HepG2 (cell line): ENCODE data around the gene PDZD7. TPM values are rescaled to one million over a fixed set of nuclear protein-coding genes. Genes with fewer than 3 reads are reported as not detected.

Source experiments
- ARNTL ChIP-seq: sonication (generic); formaldehyde crosslinking; IDR thresholded peaks from 2 replicates; pipeline ENCODE4 v1.4.0; 2020; ENCODE audit warnings: mild to moderate bottlenecking, missing genetic modification reagents
- CCAR2 ChIP-seq: fragments of 200-400 bp; formaldehyde crosslinking; optimal IDR thresholded peaks from 2 replicates; pipeline ENCODE3; 2018; ENCODE audit warnings: low read depth, mild to moderate bottlenecking, low read length, moderate library complexity
- KMT2A ChIP-seq: sonication (generic); formaldehyde crosslinking; IDR thresholded peaks from 2 replicates; pipeline ENCODE4 v1.4.0; 2020; ENCODE audit warnings: missing genetic modification reagents
- MAX ChIP-seq: IDR thresholded peaks from 2 replicates; pipeline ENCODE4 v1.6.1; 2012; ENCODE audit warnings: inconsistent platforms
- NR2C2 ChIP-seq: sonication (generic); formaldehyde crosslinking; IDR thresholded peaks from 2 replicates; pipeline ENCODE4 v1.4.0; 2020; ENCODE audit warnings: missing genetic modification reagents, mild to moderate bottlenecking, moderate library complexity, borderline replicate concordance
- RELA ChIP-seq: sonication (generic); formaldehyde crosslinking; IDR thresholded peaks from 2 replicates; pipeline ENCODE4 v1.4.0; 2020; ENCODE audit warnings: missing genetic modification reagents
- SP4 ChIP-seq: sonication (generic); formaldehyde crosslinking; IDR thresholded peaks from 2 replicates; pipeline ENCODE4 v1.8.1; 2023; ENCODE audit warnings: mild to moderate bottlenecking, missing genetic modification reagents
- TEAD3 ChIP-seq: optimal IDR thresholded peaks from 2 replicates; pipeline ENCODE3; 2016; ENCODE audit warnings: borderline replicate concordance
- ZBTB8A ChIP-seq: sonication (generic); formaldehyde crosslinking; IDR thresholded peaks from 2 replicates; pipeline ENCODE4 v1.4.0; 2020; ENCODE audit warnings: mild to moderate bottlenecking, low read depth, missing genetic modification reagents, borderline replicate concordance
- ZFP62 ChIP-seq: sonication (generic); formaldehyde crosslinking; IDR thresholded peaks from 2 replicates; pipeline ENCODE4 v1.4.0; 2020; ENCODE audit warnings: missing genetic modification reagents
- ZNF343 ChIP-seq: sonication (generic); formaldehyde crosslinking; IDR thresholded peaks from 2 replicates; pipeline ENCODE4 v1.4.0; 2020; ENCODE audit warnings: mild to moderate bottlenecking, missing genetic modification reagents
- ZNF563 ChIP-seq: sonication (generic); formaldehyde crosslinking; IDR thresholded peaks from 2 replicates; pipeline ENCODE4 v1.8.0; 2022; ENCODE audit warnings: mild to moderate bottlenecking, moderate library complexity, missing genetic modification reagents
- ZNF589 ChIP-seq: sonication (generic); formaldehyde crosslinking; conservative IDR thresholded peaks from 2 replicates; pipeline ENCODE4 v1.8.0; 2022; ENCODE audit warnings: mild to moderate bottlenecking, moderate library complexity, missing genetic modification reagents
- ZNF598 ChIP-seq: sonication (generic); formaldehyde crosslinking; IDR thresholded peaks from 2 replicates; pipeline ENCODE4 v1.5.1; 2020; ENCODE audit warnings: mild to moderate bottlenecking, missing genetic modification reagents, borderline replicate concordance
- ZNF644 ChIP-seq: IDR thresholded peaks from 2 replicates; pipeline ENCODE4 v1.6.1; 2016; ENCODE audit warnings: low read depth
- ZNF720 ChIP-seq: sonication (generic); formaldehyde crosslinking; IDR thresholded peaks from 2 replicates; pipeline ENCODE4 v1.4.0; 2020; ENCODE audit warnings: missing genetic modification reagents
- ZNF75D ChIP-seq: sonication (generic); formaldehyde crosslinking; IDR thresholded peaks from 2 replicates; pipeline ENCODE4 v1.8.1; 2023; ENCODE audit warnings: missing genetic modification reagents, mild to moderate bottlenecking, borderline replicate concordance
- ZNF772 ChIP-seq: sonication (generic); formaldehyde crosslinking; IDR thresholded peaks from 2 replicates; pipeline ENCODE4 v1.5.0; 2020; ENCODE audit warnings: mild to moderate bottlenecking, missing genetic modification reagents
- ZUFSP ChIP-seq: sonication (generic); formaldehyde crosslinking; IDR thresholded peaks from 2 replicates; pipeline ENCODE4 v1.9.0; 2021; ENCODE audit warnings: missing genetic modification reagents, mild to moderate bottlenecking, borderline replicate concordance
- polyA plus RNA-seq, 8 experiments: library from polyadenylated mRNA; depleted of rRNA in 3 of 8; stranded (reverse) in 7 of 8; unstranded in 1 of 8; fragments of >200 nt; fragmentation: Illumina TruSeq in 4 of 8; extraction: Trizol in 4 of 8; gene quantifications; 2 replicates each; pipeline versions ENCODE4 v1.2.1 to v1.2.3, GENCODE V29; 2011 to 2016; ENCODE audit warnings: low read depth in 4 of 8, missing spikeins in 1 of 8, mixed read lengths in 1 of 8; ENCODE audit not compliant: insufficient read depth in 1 of 8
- total RNA-seq, 5 experiments: library from RNA; depleted of rRNA; stranded (reverse); fragments of >200 nt; fragmentation: Illumina TruSeq; extraction: Trizol; gene quantifications; 2 replicates each; pipeline ENCODE4 v1.2.3, GENCODE V29; 2016; ENCODE audit warnings: low read depth in 1 of 5
- TF ChIP-seq, protein P1 (sequence below): sonication (generic); formaldehyde crosslinking; IDR thresholded peaks from 2 replicates; pipeline ENCODE4 v1.5.0; 2020; ENCODE audit warnings: missing genetic modification reagents
- TF ChIP-seq, protein P2 (sequence below): sonication (generic); formaldehyde crosslinking; IDR thresholded peaks from 2 replicates; pipeline ENCODE4 v1.8.0; 2022; ENCODE audit warnings: missing genetic modification reagents, mild to moderate bottlenecking, inconsistent platforms, borderline replicate concordance
- TF ChIP-seq, protein P3 (sequence below): sonication (generic); formaldehyde crosslinking; IDR thresholded peaks from 2 replicates; pipeline ENCODE4 v1.4.0; 2020; ENCODE audit warnings: missing genetic modification reagents, low read depth, mild to moderate bottlenecking, borderline replicate concordance
- TF ChIP-seq, protein P4 (sequence below): sonication (generic); formaldehyde crosslinking; IDR thresholded peaks from 2 replicates; pipeline ENCODE4 v1.8.0; 2023; ENCODE audit warnings: mild to moderate bottlenecking, missing genetic modification reagents

Gene PDZD7
- total and polyA plus RNA-seq, 2 of the 13 experiments (the other 11 are each of a cell fraction or from before 2014, with no cell fraction given), result 0.58 to 0.73 TPM

DNA sequence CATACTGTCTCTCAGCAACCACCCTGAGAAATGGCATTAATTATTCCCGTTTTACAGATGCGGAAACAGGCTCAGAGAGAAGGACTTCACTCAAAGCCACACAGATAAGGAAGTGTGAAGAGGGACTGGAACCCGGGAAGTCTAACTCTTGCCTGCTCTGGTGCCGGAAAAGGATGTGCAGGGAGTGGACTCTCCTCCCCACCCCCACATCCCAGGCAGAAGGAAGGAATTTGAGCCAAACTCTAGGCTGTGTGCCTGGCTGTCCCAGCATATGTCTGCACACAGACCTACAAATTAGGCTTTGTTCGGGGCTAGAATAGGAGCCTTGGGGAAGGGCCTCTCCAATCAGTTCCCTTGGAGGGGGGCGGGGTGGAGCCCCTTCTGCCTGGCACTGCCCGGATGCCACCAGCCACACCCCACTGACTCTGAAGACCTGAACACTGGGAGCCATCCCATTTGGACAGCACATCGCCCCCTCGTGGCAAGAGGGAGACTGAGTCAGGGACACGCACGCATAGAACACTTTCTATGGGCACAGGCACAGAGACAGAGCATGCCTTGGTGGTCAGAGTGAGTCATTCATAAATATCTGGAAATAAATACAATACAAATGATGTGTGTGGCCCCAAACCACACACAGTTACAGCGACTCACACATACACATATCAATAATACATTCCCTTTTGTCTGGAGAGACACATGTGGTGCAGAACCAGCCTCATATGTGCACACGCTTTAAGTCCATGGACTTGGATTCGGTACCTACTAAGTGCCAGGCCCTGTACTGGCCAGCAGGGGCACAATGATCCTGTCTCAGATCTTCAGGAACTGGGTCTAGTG, 18.2 kb downstream of the PDZD7 start (continued):
- TF ChIP-seq ZNF563 (0 out of 2 replicates have a peak, but pooled peaks have one; percentile 51), ZBTB8A (CRISPR knock-in tag) (no peak), SP4 (CRISPR knock-in tag) (peak; percentile 38; the same call in 1 of the 2 replicates), ZUFSP (no peak), ZNF720 (CRISPR knock-in tag) (0 out of 2 replicates have a peak, but pooled peaks have one; percentile 7), ZNF589 (CRISPR knock-in tag) (peak; percentile 32; the same call in 1 of the 2 replicates), KMT2A (CRISPR knock-in tag) (0 out of 2 replicates have a peak, but pooled peaks have one; percentile 24), TEAD3 (peak; percentile 9), NR2C2 (peak; percentile 17; the same call in 1 of the 2 replicates), MAX (peak; percentile 13; the same call in 1 of the 2 replicates), ZNF598 (CRISPR knock-in tag) (no peak), ZNF772 (CRISPR knock-in tag) (0 out of 2 replicates have a peak, but pooled peaks have one; percentile 35), ZNF644 (CRISPR knock-in tag) (no peak), ZNF75D (peak; percentile 41; the same call in 1 of the 2 replicates), ARNTL (CRISPR knock-in tag) (0 out of 2 replicates have a peak, but pooled peaks have one; percentile 40), ZNF343 (CRISPR knock-in tag) (0 out of 2 replicates have a peak, but pooled peaks have one; percentile 57), ZFP62 (CRISPR knock-in tag) (no peak), CCAR2 (peak; percentile 74), RELA (CRISPR knock-in tag) (no peak)
- TF ChIP-seq, protein P1, sequence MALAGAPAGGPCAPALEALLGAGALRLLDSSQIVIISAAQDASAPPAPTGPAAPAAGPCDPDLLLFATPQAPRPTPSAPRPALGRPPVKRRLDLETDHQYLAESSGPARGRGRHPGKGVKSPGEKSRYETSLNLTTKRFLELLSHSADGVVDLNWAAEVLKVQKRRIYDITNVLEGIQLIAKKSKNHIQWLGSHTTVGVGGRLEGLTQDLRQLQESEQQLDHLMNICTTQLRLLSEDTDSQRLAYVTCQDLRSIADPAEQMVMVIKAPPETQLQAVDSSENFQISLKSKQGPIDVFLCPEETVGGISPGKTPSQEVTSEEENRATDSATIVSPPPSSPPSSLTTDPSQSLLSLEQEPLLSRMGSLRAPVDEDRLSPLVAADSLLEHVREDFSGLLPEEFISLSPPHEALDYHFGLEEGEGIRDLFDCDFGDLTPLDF (CRISPR knock-in tag), result no peak
- TF ChIP-seq, protein P2, sequence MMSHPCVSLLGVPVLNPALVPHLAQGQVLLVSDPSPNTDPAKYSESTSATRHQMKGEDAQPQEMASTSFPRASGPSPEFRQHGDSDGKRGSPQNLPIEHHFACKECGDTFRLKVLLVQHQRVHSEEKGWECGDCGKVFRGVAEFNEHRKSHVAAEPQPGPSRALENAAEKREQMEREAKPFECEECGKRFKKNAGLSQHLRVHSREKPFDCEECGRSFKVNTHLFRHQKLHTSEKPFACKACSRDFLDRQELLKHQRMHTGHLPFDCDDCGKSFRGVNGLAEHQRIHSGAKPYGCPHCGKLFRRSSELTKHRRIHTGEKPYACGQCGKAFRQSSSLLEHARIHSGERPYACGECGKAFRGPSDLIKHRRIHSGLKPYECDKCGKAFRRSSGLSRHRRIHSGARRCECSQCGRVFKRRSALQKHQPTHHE (CRISPR knock-in tag), result no peak
- TF ChIP-seq, protein P3, sequence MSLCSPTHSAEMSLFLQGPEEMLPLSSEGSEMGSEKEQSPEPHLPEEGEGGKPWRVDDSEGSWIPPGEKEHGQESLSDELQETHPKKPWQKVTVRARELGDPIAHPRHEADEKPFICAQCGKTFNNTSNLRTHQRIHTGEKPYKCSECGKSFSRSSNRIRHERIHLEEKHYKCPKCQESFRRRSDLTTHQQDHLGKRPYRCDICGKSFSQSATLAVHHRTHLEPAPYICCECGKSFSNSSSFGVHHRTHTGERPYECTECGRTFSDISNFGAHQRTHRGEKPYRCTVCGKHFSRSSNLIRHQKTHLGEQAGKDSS (CRISPR knock-in tag), result 0 out of 2 replicates have a peak, but pooled peaks have one; percentile 31
- TF ChIP-seq, protein P4, sequence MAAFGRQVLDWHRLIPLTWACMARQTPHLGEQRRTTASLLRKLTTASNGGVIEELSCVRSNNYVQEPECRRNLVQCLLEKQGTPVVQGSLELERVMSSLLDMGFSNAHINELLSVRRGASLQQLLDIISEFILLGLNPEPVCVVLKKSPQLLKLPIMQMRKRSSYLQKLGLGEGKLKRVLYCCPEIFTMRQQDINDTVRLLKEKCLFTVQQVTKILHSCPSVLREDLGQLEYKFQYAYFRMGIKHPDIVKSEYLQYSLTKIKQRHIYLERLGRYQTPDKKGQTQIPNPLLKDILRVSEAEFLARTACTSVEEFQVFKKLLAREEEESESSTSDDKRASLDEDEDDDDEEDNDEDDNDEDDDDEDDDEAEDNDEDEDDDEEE (CRISPR knock-in tag), result peak; percentile 71; the same call in 1 of the 2 replicates
